Ovary (tissue), 9 donors: Measurements from ENCODE around the gene CREB1. TPM values are rescaled to one million over a fixed set of nuclear protein-coding genes. Genes with fewer than 3 reads are reported as not detected.

Experiments
- DNase-seq, 5 donors: peaks; one replicate each; pipeline ENCODE4 v3.0.0-alpha.2; 2019 to 2020
- H3K27ac ChIP-seq, 2 donors: fragments of 200-600 bp; one replicate each; pipeline versions ENCODE4 v1.5.1 to v1.8.0; 2019 to 2022
- H3K27me3 ChIP-seq: fragments of 200-600 bp; one replicate; pipeline ENCODE4 v1.8.0; 2022
- H3K36me3 ChIP-seq: fragments of 200-600 bp; sonication (generic); one replicate; pipeline ENCODE4 v1.5.1; 2019
- H3K4me1 ChIP-seq: one replicate; pipeline ENCODE4 v1.8.1; 2013; ENCODE audit warnings: mild to moderate bottlenecking, moderate library complexity; ENCODE audit not compliant: insufficient read depth
- H3K4me3 ChIP-seq: fragments of 200-600 bp; sonication (generic); one replicate; pipeline ENCODE4 v1.5.1; 2017
- H3K9me3 ChIP-seq, 2 donors: fragments of 200-600 bp in 1 of 2; sonication (generic) in 1 of 2; one replicate each; pipeline versions ENCODE4 v1.5.1 to v1.8.1; 2013 to 2019; ENCODE audit warnings: mild to moderate bottlenecking in 1 of 2, moderate library complexity in 1 of 2
- CTCF ChIP-seq, 3 donors: fragments of 450-650 bp in 2 of 3; fragments of 200-600 bp in 1 of 3; IDR thresholded peaks; one replicate each; pipeline versions ENCODE4 v1.5.1 to v1.8.0; 2016 to 2022; ENCODE audit warnings: antibody characterized with exemption in 3 of 3, mild to moderate bottlenecking in 1 of 3
- EP300 ChIP-seq: sonication (generic); formaldehyde crosslinking; IDR thresholded peaks from one replicate; pipeline ENCODE4 v1.6.1; 2017; ENCODE audit warnings: antibody characterized with exemption
- POLR2A ChIP-seq: fragments of 450-650 bp; IDR thresholded peaks from one replicate; pipeline ENCODE4 v1.6.1; 2017; ENCODE audit warnings: antibody characterized with exemption, mild to moderate bottlenecking, moderate library complexity
- WGBS, 3 donors: extraction: QIAGEN DNeasy Blood & Tissue Kit in 1 of 3; methylation state at CpG; one replicate each; pipeline versions ENCODE4 v1.1.5 to v1.1.7; 2013 to 2017; 5-methylcytosine and 5-hydroxymethylcytosine counted together
- intact Hi-C, 4 donors: fragments of 100-400 bp; cut with DNase I; formaldehyde crosslinking; loops; one replicate each; pipeline versions ENCODE4 v1.11.0 to v1.15.1; 2022 to 2023
- polyA plus RNA-seq, 2 donors: library from polyadenylated mRNA; stranded (reverse); fragments of 200-250 nt in 1 of 2; fragments of 350-450 nt in 1 of 2; fragmentation: Illumina TruSeq in 1 of 2; extraction: RNeasy Lipid Tissue Mini Kit (QIAGEN cat#74804) in 1 of 2; gene quantifications; one replicate each; pipeline ENCODE4 v1.2.3, GENCODE V29; 2013 to 2014
- total RNA-seq, 7 donors: library from RNA; depleted of rRNA in 2 of 7; stranded (reverse); fragments of >200 nt in 2 of 7; fragmentation: NEBNext Ultra II Directional in 3 of 7; extraction: Animal tissue kit (Norgen Biotek cat#: 25700) in 3 of 7; gene quantifications; one replicate each; pipeline versions ENCODE4 v1.1.0 to v1.2.4, GENCODE V29; 2016 to 2023
- donor health status: DM: no; HTN: no; CAD: no; lungs with moderate emphysema.
- donor health status: DM: no; HTN: no; CAD: no.
- donor health status: Bipolar disorder and iron deficiency.
- donor health status: DM: yes; HTN: yes; CAD: no.
- donor health status: DM: no; HTN: no; CAD: no.
- donor health status: DM: yes; HTN: yes; CAD: no.

CREB1 gene
- total and polyA plus RNA-seq, 9 donors = 10.8 to 79.6 (median 60.2) TPM

DNA sequence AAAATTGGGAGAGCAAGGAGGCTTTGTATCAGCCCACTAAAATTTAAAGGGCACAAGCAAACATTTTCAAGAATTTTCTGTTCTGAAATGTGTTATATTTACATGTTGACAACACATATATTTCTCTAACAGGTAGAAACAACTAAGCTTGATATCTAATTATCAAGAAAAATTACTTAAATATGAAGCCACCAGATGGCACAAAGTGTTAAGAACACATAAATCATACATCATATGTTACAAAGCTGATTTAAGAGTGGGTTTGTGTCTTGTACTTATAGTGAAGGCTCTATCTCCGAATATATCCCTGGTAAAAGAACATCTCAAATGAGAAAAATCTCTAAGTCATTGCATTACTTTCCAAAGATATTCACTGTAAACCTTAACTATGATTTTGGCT lies 19.6 kb upstream of the CREB1 start:
- Histone ChIP-seq H3K36me3 (no peaks in the 10 kb centered on the region), H3K9me3 (no peaks in the 10 kb centered on the region), H3K27me3 (no peaks in the 10 kb centered on the region), H3K27ac (no peak overlapping the region), H3K4me1 (no peaks in the 10 kb centered on the region), H3K4me3 (no peak overlapping the region)
- TF ChIP-seq POLR2A (no peak), EP300 (no peak), CTCF (IDR thresholded peaks at IDR 0.05) (no peak)
- intact Hi-C loops = no loop called here
- 77 to 88% (median 84%) methylated on average over 1 of the region's 1 CpG for WGBS, 3 donors
- no peak for DNase-seq

DNA sequence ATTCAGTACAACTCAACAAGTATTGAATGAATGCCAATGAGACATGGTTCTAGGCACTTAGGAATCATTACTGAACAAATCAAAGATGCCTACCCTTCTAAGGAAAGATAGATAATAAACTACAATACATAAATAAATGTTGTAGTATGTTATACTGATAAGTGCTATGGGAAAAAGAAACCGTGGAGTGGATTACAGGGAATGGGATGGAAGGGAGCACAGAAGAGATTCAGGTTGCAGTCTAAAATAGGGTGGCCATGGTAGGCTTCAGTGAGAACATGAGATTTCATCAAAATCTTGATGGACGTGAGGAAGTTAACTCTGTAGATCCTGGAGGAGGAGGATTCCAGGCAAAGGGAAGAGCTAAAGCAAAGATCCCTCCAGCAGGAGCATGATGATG lies 17.9 kb upstream of the CREB1 start:
- no peaks in the 10 kb centered on the region for H3K27me3 ChIP-seq
- H3K36me3 ChIP-seq = no peaks in the 10 kb centered on the region
- H3K9me3 ChIP-seq = no peaks in the 10 kb centered on the region
- no peak overlapping the region for H3K4me3 ChIP-seq
- H3K27ac ChIP-seq = no peak overlapping the region
- H3K4me1 ChIP-seq = no peaks in the 10 kb centered on the region
- intact Hi-C loops = no loop called here
- no peak for DNase-seq
- no peak for TF ChIP-seq CTCF (IDR thresholded peaks at IDR 0.05)
- TF ChIP-seq POLR2A = no peak
- no peak for TF ChIP-seq EP300
- WGBS, 3 donors = 61 to 67% (median 63%) methylated on average over 2 of the region's 2 CpGs

GRCh38 chr2:207512356-207512755 lies 17.4 kb upstream of the CREB1 start:
- Histone ChIP-seq H3K4me3 (no peak overlapping the region), H3K27me3 (no peaks in the 10 kb centered on the region), H3K9me3 (no peaks in the 10 kb centered on the region), H3K36me3 (no peaks in the 10 kb centered on the region), H3K4me1 (no peaks in the 10 kb centered on the region), H3K27ac (no peak overlapping the region)
- no peak for DNase-seq
- TF ChIP-seq POLR2A (no peak), CTCF (IDR thresholded peaks at IDR 0.05) (no peak), EP300 (no peak)
- 79 to 83% (median 81%) methylated on average over 3 of the region's 3 CpGs for WGBS, 3 donors
- intact Hi-C loops = no loop called here

GRCh38 chr2:207513551-207514257 lies 16.1 kb upstream of the CREB1 start:
- no peak for TF ChIP-seq CTCF (IDR thresholded peaks at IDR 0.05)
- TF ChIP-seq POLR2A = no peak
- TF ChIP-seq EP300 = no peak
- Histone ChIP-seq H3K4me3 (no peak overlapping the region), H3K4me1 (no peaks in the 10 kb centered on the region), H3K27ac (no peak overlapping the region), H3K9me3 (no peaks in the 10 kb centered on the region), H3K27me3 (no peaks in the 10 kb centered on the region), H3K36me3 (no peaks in the 10 kb centered on the region)
- intact Hi-C loops = no loop called here
- WGBS, 3 donors = 70 to 82% (median 71%) methylated on average over 7 of the region's 7 CpGs
- no peak for DNase-seq
